NCI-H2227 (cell line): ENCODE results near the gene MEGF10.
A peak's percentile ranks its signal among the peaks of the same experiment; 100 is the strongest.
"Not testable (repeated sequence)": the region's sequence is repeated elsewhere in the genome, so short reads cannot be mapped to it uniquely, and the experiment has no call there.

Experiments
- DNase-seq: peaks from one replicate; lab custom pipeline; 2025; ENCODE audit not compliant: unreplicated experiment; lab: John Stamatoyannopoulos, UW

MEGF10 gene

DNA sequence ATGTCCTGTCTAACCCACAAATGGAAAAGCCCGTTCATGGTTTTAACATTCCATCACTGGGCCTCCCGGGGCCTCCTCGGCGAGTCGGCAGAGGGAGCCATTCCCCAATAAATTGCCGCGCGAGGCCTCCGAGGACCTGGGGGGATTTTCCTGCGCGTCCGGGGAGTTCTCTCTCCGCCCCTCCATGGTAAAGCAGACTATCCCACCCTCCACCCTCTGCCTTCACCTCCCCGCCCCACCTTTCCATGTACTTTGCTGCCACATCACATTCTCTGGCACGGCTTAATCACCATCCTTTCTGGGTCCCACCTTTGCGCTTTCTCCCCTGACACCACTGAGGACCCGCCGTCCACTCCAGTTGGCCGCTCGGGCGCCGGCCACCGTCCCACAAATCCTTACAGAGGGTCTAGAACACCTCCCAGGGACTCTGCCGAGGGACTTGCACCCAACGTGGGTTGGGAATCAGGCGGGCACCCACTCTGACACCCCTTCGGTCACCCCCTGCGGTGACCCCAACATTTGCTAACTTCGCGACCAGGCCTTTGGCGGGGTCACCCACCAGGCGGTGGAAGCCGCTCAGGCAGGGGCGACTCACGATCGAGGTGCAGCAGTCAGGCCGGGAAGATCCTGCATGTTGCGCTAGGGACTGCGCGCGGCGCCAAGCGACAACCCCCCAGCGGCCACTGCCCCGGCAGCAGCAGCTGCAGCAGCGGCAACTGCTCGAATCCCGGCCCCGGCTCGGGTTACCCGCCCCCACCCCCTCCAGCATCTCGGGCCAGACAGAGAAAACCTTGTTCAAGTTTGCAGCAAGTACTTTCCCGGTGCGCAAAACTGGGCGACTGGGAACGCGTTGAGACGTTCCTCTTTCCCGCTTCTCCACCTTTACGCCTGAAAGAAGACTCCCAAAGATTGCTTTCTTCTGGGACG, at the start of gene MEGF10:
TSS of gene MEGF10 (plus strand) at position 778 of the 927 bp plus-strand sequence. CDS start 40,513 bp downstream, outside the sequence.
- DNase-seq, result peak; percentile 61

GRCh38 chr5:127243011-127243410, 47.6 kb upstream of the MEGF10 start:
- DNase-seq, result no peak

DNA sequence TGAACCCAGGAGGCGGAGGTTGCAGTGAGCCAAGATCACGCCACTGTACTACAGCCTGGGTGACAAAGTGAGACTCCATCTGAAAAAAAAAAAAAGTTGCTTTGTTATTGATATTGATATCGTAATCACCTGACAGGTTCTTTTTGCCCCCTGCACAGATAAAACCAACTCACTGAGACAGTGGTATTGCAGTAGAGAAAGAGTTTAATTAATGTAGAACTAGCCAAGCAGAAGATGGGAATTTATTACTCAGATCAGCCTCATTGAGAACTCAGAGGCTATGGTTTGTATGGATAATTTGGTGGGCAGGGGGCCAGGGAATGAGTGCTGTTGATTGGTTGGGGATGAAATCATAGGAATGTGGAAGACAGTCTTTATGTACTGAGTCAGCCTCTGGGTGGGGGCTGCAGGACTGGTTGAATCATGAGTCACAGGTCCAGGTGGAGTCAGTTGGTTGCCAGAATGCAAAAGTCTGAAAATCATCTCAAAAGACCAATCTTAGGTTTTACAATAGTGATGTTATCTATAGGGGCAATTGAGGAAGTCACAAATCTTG, 35.8 kb upstream of the MEGF10 start:
- DNase-seq, result no peak

GRCh38 chr5:127256886-127257597, 33.6 kb upstream of the MEGF10 start:
- DNase-seq, result no peak

GRCh38 chr5:127260686-127261085, 29.9 kb upstream of the MEGF10 start:
- DNase-seq, result no peak

DNA sequence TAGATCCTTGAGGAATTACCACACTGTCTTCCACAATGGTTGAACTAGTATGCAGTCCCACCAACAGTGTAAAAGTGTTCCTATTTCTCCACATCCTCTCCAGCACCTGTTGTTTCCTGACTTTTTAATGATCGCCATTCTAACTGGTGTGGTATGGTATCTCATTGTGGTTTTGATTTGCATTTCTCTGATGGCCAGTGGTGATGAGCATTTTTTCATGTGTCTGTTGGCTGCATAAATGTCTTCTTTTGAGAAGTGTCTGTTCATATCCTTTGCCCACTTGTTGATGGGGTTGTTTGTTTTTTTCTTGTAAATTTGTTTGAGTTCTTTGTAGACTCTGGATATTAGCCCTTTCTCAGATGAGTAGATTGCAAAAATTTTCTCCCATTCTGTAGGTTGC, 25.1 kb upstream of the MEGF10 start:
- not testable (repeated sequence) for DNase-seq

DNA sequence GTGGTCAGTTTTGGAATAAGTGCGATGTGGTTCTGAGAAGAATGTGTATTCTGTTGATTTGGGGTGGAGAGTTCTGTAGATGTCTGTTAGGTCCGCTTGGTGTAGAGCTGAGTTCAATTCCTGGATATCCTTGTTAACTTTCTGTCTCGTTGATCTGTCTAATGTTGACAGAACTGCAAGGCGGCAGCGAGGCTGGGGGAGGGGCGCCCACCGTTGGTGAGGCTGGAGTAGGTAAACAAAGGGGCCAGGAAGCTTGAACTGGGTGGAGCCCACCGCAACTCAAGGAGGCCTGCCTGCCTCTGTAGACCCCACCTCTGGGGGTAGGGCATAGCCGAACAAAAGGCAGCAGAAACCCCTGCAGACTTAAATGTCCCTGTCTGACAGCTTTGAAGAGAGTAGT, 22.3 kb upstream of the MEGF10 start:
- DNase-seq, result not testable (repeated sequence)

GRCh38 chr5:127270713-127271112, 19.9 kb upstream of the MEGF10 start:
- not testable (repeated sequence) for DNase-seq

- no peak for DNase-seq
Observed at GRCh38 chr5:127275641-127276193, 14.9 kb upstream of the MEGF10 start.

- DNase-seq, result peak; percentile 13
Observed at GRCh38 chr5:127280491-127281220, 9.9 kb upstream of the MEGF10 start.

- no peak for DNase-seq
Observed at GRCh38 chr5:127281609-127282008, 9.0 kb upstream of the MEGF10 start.

- DNase-seq, result no peak
Observed at GRCh38 chr5:127288676-127289075, 1.9 kb upstream of the MEGF10 start.

DNA sequence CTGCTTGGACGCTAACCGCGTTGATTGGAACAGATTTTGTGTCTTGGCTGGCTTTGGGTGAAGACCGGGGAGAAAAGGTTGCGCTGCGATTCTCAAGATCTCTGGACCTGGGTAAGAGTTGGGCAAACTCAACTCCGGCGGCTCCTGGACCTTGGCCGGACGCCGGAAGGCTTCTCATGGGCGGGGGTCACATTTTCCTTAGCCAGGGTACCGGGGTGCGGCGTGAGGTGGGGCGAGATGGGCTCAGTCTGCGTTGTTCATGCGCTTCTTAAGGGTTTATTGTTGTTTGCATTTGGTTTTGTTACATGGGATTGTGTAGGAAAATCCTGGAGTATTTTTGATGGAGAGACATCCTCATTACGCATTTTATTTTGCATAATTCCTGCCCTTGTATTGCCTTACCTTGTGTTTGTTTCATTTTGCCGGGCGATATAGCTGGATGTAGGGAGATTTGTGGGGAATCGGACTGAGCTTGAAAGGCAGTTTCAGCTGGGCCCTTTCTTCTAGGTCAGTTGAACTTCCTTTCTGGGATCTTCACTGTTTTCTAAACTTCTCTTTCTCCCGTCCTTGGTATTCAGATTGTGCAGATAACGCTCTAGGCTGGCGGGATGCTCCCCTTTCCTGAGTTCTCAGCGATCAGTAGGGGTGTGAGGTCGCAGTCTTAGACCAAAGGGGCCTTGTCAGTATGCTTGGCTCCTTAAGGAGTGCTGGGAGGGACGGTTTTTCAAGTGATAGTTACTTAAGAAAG, 524 bp downstream of the MEGF10 start:
- no peak for DNase-seq

GRCh38 chr5:127292030-127292735, 1.6 kb downstream of the MEGF10 start:
- DNase-seq, result no peak

- no peak for DNase-seq
Observed at GRCh38 chr5:127293373-127293772, 2.8 kb downstream of the MEGF10 start.

DNA sequence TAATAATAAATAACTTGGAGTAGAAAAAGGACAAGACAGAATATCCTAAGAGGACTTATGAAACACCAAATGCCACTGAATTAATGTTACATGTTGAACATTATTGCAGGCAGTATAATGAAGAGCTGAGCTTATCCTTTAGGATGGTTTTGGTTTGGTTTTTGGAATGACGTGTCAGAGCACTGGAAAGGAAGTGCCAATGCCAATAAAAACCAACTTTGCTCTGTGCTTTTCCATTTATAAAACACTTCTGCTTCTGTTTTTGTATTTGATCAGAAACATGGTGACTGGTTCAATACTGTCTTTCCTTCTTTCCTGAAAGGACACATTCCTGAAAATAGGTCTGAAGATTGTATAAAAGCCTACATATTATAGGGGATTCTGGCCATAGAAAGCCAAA, 4.2 kb downstream of the MEGF10 start:
- DNase-seq, result no peak

GRCh38 chr5:127295454-127295853, 4.9 kb downstream of the MEGF10 start:
- no peak for DNase-seq

- DNase-seq, result no peak
Observed at GRCh38 chr5:127296321-127296720, 5.7 kb downstream of the MEGF10 start.

DNA sequence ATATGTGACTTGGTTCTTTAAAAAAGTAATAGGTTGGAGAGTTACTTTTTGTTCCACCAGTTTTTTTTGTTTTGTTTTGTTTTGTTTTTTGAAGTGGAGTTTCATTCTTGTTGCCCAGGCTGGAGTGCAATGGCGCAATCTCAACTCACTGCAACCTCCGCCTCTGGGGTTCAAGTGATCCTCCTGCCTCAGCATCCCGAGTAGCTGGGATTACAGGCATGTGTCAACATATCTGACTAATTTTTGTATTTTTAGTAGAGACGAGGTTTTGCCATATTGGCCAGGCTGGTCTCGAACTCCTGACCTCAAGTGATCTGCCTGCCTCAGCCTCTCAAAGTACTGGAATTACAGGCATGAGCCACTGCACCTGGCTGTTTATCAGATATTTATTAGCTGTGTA, 6.3 kb downstream of the MEGF10 start:
- DNase-seq, result not testable (repeated sequence)
